ENCODE measurements around the gene ACSF2. TPM values are rescaled to one million over a fixed set of nuclear protein-coding genes. Genes with fewer than 3 reads are reported as not detected.

Gene ACSF2
- total and polyA plus RNA-seq, 2 donors (not counting 3 experiments of a cell fraction or from before 2014, with no cell fraction given), result 33.2 to 37.2 TPM

DNA sequence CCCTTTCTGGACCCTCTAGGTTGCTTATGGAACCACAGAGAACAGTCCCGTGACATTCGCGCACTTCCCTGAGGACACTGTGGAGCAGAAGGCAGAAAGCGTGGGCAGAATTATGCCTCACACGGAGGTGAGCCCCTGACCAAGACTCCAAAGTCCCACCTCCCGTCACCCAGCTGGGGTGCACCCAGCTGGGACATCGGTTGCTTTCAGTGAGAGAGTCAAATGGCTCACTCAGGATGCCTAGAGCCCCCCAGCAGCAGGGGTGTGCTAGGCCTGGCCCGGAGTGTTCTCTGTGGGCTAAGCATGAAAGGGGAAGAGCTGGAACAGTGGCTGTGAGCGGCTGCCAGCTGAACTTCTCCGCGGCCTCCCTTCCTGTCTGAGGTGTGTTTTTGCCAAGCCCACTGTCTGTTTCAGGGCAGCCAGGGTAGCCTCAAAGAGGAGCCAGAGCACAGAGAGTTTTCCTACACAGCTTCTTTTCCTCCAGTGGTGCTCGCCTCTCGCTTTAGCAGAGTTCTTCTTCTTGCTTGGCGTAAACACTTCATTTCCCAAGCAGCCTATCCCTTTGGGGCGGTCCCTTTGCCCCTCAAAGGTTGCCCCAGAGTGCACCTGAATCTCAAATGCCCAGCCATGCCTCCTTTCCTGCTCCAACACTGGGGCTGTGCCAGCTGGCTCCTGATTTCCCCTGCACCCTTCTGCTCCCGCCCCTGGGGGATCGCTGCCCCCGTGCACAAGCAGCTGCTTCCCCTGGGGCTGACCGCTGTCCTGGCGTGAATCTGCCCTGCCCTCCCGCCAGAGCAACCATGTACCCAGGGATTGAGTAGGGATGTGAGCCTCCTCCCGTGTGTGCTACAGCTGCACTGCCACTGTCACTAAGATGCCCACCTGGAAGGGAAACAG, 45.2 kb downstream of the ACSF2 start:
- Histone ChIP-seq H3K79me2 (ENCODE audit: control insufficient read depth, insufficient read depth, low read length) (no peaks in the 10 kb centered on the region), H3K9ac (replicated peaks; ENCODE audit: extremely low read depth, insufficient read depth, low read length) (no peak overlapping the region), H2AFZ (ENCODE audit: low read depth, low read length) (no peak overlapping the region), H3K9me1 (replicated peaks; ENCODE audit: control insufficient read depth, extremely low read depth, insufficient read depth, low read length) (no peaks in the 10 kb centered on the region), H3K9me3 (replicated peaks; ENCODE audit: control insufficient read depth, insufficient read depth, low read length) (no peaks in the 10 kb centered on the region), H4K20me1 (replicated peaks; ENCODE audit: control insufficient read depth, extremely low read depth, insufficient read depth, low read length) (no peaks in the 10 kb centered on the region), H3K4me1 (ENCODE audit: control insufficient read depth, extremely low read depth, insufficient read depth, low read length) (no peaks in the 10 kb centered on the region), H3K27ac (ENCODE audit: insufficient read depth, low read depth, low read length) (no peak overlapping the region), H3K27me3 (ENCODE audit: control insufficient read depth in 2 of 2, insufficient read depth in 2 of 2, low read length in 2 of 2) (peaks cover 22 to 38% of the 10 kb centered on the region in 2 experiments), H3K4me3 (replicated peaks in 1 of 3; ENCODE audit: insufficient read depth in 1 of 3, low read depth in 1 of 3, low read length in 3 of 3) (no peak overlapping the region), H3K36me3 (ENCODE audit: control insufficient read depth in 2 of 2, extremely low read depth in 1 of 2, insufficient read depth in 2 of 2, low read length in 2 of 2) (no peaks in the 10 kb centered on the region), H3K4me2 (ENCODE audit: insufficient read depth, low read length) (no peak overlapping the region)
- ChIA-PET POLR2A (no interaction called here), CTCF (interaction anchor here (0.5 to 1.3 kb wide), 4 partner anchors 8 to 74 kb away, joined by 3 to 7 read pairs (median 4); partner anchors contain the start of gene LRRC59)
- dilution Hi-C loops (cut with MboI; ENCODE audit: extremely low pct_ligation_motif_present, low sequenced_read_pairs) (no loop called here), intact Hi-C loops (cut with micrococcal nuclease) (no loop called here)
- no peak for DNase-seq (ENCODE audit: low read depth, low spot score)
- FAIRE-seq, result no peak
- no TSS peak for BruUV-seq (replicated peaks)
- TF ChIP-seq, protein P1, sequence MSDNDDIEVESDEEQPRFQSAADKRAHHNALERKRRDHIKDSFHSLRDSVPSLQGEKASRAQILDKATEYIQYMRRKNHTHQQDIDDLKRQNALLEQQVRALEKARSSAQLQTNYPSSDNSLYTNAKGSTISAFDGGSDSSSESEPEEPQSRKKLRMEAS (IDR thresholded peaks at IDR 0.05; ENCODE audit: insufficient read depth, insufficient read length), result no peak
- TF ChIP-seq EZH2 (IDR thresholded peaks at IDR 0.05; ENCODE audit: borderline replicate concordance, low read depth, low read length, severe bottlenecking), result no peak
- no peak for TF ChIP-seq MYC (IDR thresholded peaks at IDR 0.05; ENCODE audit: low read depth, low read length)
- TF ChIP-seq, protein P2, sequence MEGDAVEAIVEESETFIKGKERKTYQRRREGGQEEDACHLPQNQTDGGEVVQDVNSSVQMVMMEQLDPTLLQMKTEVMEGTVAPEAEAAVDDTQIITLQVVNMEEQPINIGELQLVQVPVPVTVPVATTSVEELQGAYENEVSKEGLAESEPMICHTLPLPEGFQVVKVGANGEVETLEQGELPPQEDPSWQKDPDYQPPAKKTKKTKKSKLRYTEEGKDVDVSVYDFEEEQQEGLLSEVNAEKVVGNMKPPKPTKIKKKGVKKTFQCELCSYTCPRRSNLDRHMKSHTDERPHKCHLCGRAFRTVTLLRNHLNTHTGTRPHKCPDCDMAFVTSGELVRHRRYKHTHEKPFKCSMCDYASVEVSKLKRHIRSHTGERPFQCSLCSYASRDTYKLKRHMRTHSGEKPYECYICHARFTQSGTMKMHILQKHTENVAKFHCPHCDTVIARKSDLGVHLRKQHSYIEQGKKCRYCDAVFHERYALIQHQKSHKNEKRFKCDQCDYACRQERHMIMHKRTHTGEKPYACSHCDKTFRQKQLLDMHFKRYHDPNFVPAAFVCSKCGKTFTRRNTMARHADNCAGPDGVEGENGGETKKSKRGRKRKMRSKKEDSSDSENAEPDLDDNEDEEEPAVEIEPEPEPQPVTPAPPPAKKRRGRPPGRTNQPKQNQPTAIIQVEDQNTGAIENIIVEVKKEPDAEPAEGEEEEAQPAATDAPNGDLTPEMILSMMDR (IDR thresholded peaks at IDR 0.05; ENCODE audit: extremely low read depth in 1 of 2, insufficient read depth in 1 of 2, low read depth in 1 of 2, low read length in 2 of 2), result no peak
- TF ChIP-seq POLR2A (IDR thresholded peaks at IDR 0.05; ENCODE audit: low read depth, low read length), result no peak
- TF ChIP-seq POLR2AphosphoS5 (IDR thresholded peaks at IDR 0.05; ENCODE audit: insufficient read depth, low read depth, low read length), result no peak
- TF ChIP-seq JUN (IDR thresholded peaks at IDR 0.05; ENCODE audit: borderline replicate concordance, insufficient read depth, insufficient read length, low read depth), result no peak
- no peak for TF ChIP-seq GATA2 (IDR thresholded peaks at IDR 0.05; ENCODE audit: insufficient read depth, insufficient read length, low read depth, low read length)
- no peak for TF ChIP-seq FOS (IDR thresholded peaks at IDR 0.05; ENCODE audit: borderline replicate concordance, insufficient read depth, low read length)

All from endothelial cell of umbilical vein (primary cell).